Suprapubic skin (tissue), 4 donors: Measurements from ENCODE around the gene PIP5K1C. TPM values are rescaled to one million over a fixed set of nuclear protein-coding genes. Genes with fewer than 3 reads are reported as not detected.
"Not testable (repeated sequence)": the region's sequence is repeated elsewhere in the genome, so short reads cannot be mapped to it uniquely, and the experiment has no call there.

Source experiments
- DNase-seq, 2 donors: peaks; one replicate each; pipeline ENCODE4 v3.0.0-alpha.2; 2019; ENCODE audit warnings: low spot score in 2 of 2
- H3K27ac ChIP-seq: fragments of 200-600 bp; sonication (generic); one replicate; pipeline ENCODE4 v1.5.1; 2019
- H3K27me3 ChIP-seq: fragments of 200-600 bp; sonication (generic); one replicate; pipeline ENCODE4 v1.5.1; 2019
- H3K36me3 ChIP-seq: fragments of 200-600 bp; sonication (generic); one replicate; pipeline ENCODE4 v1.5.1; 2019
- H3K4me1 ChIP-seq: fragments of 200-600 bp; sonication (generic); one replicate; pipeline ENCODE4 v1.5.1; 2019
- H3K4me3 ChIP-seq: fragments of 200-600 bp; sonication (generic); one replicate; pipeline ENCODE4 v1.5.1; 2019; ENCODE audit warnings: mild to moderate bottlenecking
- H3K9me3 ChIP-seq: fragments of 200-600 bp; sonication (generic); one replicate; pipeline ENCODE4 v1.5.1; 2019
- CTCF ChIP-seq, 2 donors: fragments of 200-600 bp in 1 of 2; fragments of 450-650 bp in 1 of 2; sonication (generic) in 1 of 2; IDR thresholded peaks; one replicate each; pipeline ENCODE4 v1.5.1; 2016 to 2019; ENCODE audit warnings: antibody characterized with exemption in 2 of 2, mild to moderate bottlenecking in 1 of 2, moderate library complexity in 1 of 2
- EP300 ChIP-seq: sonication (generic); formaldehyde crosslinking; IDR thresholded peaks from one replicate; pipeline ENCODE4 v1.6.1; 2017; ENCODE audit warnings: antibody characterized with exemption
- POLR2A ChIP-seq, 2 donors: fragments of 450-650 bp; IDR thresholded peaks; one replicate each; pipeline ENCODE4 v1.6.1; 2017; ENCODE audit warnings: antibody characterized with exemption in 2 of 2, mild to moderate bottlenecking in 2 of 2, moderate library complexity in 2 of 2
- POLR2AphosphoS5 ChIP-seq, 3 donors: sonication (generic); formaldehyde crosslinking; IDR thresholded peaks; one replicate each; pipeline ENCODE4 v1.6.1; 2017; ENCODE audit warnings: antibody characterized with exemption in 3 of 3
- WGBS: methylation state at CpG from one replicate; pipeline ENCODE4 v1.1.5; 2018; 5-methylcytosine and 5-hydroxymethylcytosine counted together
- total RNA-seq, 4 donors: library from RNA; depleted of rRNA; stranded (reverse); fragments of >200 nt; gene quantifications; one replicate each; pipeline ENCODE4 v1.1.0, GENCODE V29; 2016

The PIP5K1C gene
- total RNA-seq, 4 donors from 2014 or later: 16.5 to 25.7 (median 20.8) TPM

GRCh38 chr19:3652422-3652821 lies 47.8 kb downstream of the PIP5K1C start:
- Histone ChIP-seq H3K4me3 (no peak overlapping the region), H3K27me3 (no peaks in the 10 kb centered on the region), H3K4me1 (no peaks in the 10 kb centered on the region), H3K27ac (no peak overlapping the region), H3K36me3 (peaks cover 71% of the 10 kb centered on the region), H3K9me3 (no peaks in the 10 kb centered on the region)
- TF ChIP-seq POLR2AphosphoS5 (IDR thresholded peaks at IDR 0.05) (no peak), CTCF (IDR thresholded peaks at IDR 0.05) (no peak), EP300 (no peak), POLR2A (IDR thresholded peaks at IDR 0.05) (no peak)
- WGBS: no CpG with 5 or more reads among the region's 14 CpGs
- DNase-seq: no peak

DNA sequence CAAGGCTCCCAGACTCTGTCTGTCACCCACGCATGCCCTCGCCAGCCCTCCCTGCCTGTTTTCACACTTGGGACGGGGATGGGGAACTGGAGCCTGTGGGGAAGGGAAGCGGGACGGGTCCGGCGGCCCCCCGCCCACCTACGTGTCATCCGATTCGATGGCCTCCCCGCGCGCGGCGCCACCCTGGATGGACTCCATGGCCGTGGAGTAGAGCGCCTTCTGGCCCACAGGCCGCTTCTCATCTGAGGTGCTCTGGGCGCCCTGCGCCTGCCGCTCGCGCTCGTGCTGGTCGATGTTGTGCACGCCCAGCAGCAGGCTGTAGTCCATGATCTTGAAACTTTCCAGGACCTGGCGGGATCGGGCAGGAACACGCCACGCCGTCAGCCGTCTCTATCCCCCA lies 48.6 kb downstream of the PIP5K1C start:
- Histone ChIP-seq H3K4me3 (no peak overlapping the region), H3K36me3 (peaks cover 71% of the 10 kb centered on the region), H3K4me1 (no peaks in the 10 kb centered on the region), H3K27me3 (no peaks in the 10 kb centered on the region), H3K9me3 (no peaks in the 10 kb centered on the region), H3K27ac (no peak overlapping the region)
- DNase-seq: no peak
- WGBS: 98% methylated on average over 21 of the region's 33 CpGs
- TF ChIP-seq EP300 (no peak), POLR2AphosphoS5 (IDR thresholded peaks at IDR 0.05) (no peak), POLR2A (IDR thresholded peaks at IDR 0.05) (no peak), CTCF (IDR thresholded peaks at IDR 0.05) (no peak)

- no peak for DNase-seq
- peaks cover 4% of the 10 kb centered on the region for H3K4me1 ChIP-seq
- no peaks in the 10 kb centered on the region for H3K27me3 ChIP-seq
- WGBS: 90% methylated on average over 2 of the region's 16 CpGs
- no peak overlapping the region for H3K4me3 ChIP-seq
- peaks cover 73% of the 10 kb centered on the region for H3K36me3 ChIP-seq
- H3K27ac ChIP-seq: no peak overlapping the region
- TF ChIP-seq EP300: no peak
- no peak for TF ChIP-seq POLR2AphosphoS5 (IDR thresholded peaks at IDR 0.05)
- TF ChIP-seq POLR2A (IDR thresholded peaks at IDR 0.05): no peak
- TF ChIP-seq CTCF (IDR thresholded peaks at IDR 0.05): no peak
- H3K9me3 ChIP-seq: no peaks in the 10 kb centered on the region
These were observed 50.4 kb downstream of the PIP5K1C start for GRCh38 chr19:3649888-3650287.

GRCh38 chr19:3648037-3648905 lies 52.0 kb downstream of the PIP5K1C start:
- peaks cover 75% of the 10 kb centered on the region for H3K36me3 ChIP-seq
- DNase-seq: no peak
- no peaks in the 10 kb centered on the region for H3K27me3 ChIP-seq
- WGBS: 96% methylated on average over 7 of the region's 33 CpGs
- no peak overlapping the region for H3K27ac ChIP-seq
- H3K9me3 ChIP-seq: no peaks in the 10 kb centered on the region
- TF ChIP-seq EP300 (no peak), CTCF (IDR thresholded peaks at IDR 0.05) (no peak)
- H3K4me3 ChIP-seq: no peak overlapping the region
- peaks cover 6% of the 10 kb centered on the region for H3K4me1 ChIP-seq

DNA sequence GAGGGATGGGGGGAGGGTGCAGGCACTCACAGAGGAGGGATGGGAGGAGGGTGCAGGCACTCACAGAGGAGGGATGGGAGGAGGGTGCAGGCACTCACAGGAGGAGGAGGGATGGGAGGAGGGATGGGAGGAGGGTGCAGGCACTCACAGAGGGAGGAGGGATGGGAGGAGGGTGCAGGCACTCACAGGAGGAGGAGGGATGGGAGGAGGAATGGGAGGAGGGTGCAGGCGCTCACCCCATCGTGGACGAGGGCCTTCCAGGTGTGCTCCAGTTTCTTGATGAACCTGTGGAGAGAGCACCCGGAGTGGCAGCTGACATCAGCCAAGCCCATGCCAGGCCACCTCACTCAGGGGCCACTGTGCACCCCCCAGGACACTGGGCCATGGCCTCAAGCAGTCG lies 53.2 kb downstream of the PIP5K1C start:
- 82% methylated on average over 5 of the region's 5 CpGs for WGBS
- peaks cover 75% of the 10 kb centered on the region for H3K36me3 ChIP-seq
- not testable (repeated sequence) for H3K4me3 ChIP-seq, H3K9me3 ChIP-seq, H3K27ac ChIP-seq, H3K4me1 ChIP-seq, DNase-seq, H3K27me3 ChIP-seq
